ENCODE measurements around the gene LCE1C.

Gene LCE1C

DNA sequence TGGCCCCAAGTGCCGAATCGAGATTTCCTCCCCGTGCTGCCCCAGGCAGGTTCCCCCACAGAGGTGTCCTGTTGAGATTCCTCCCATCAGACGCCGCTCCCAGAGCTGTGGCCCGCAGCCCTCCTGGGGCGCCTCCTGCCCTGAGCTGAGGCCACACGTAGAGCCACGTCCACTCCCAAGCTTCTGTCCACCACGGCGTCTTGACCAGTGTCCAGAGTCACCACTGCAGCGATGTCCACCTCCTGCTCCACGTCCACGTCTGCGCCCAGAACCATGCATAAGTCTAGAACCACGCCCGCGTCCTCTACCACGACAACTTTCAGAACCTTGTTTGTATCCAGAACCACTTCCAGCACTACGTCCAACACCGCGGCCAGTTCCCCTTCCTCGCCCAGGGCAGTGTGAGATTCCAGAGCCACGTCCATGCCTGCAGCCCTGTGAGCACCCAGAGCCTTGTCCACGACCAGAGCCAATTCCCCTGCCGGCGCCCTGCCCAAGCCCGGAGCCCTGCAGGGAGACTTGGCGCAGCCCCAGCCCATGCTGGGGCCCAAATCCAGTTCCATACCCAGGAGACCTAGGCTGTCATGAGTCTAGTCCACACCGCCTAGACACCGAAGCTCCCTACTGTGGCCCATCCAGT is 45.8 kb downstream of the LCE1C start:
- H3K4me1 ChIP-seq (ENCODE audit: control insufficient read depth in 1 of 2, insufficient read depth in 2 of 2, low read length in 2 of 2): no peaks in the 10 kb centered on the region
- H3K36me3 ChIP-seq (ENCODE audit: control insufficient read depth in 1 of 2, insufficient read depth in 2 of 2, low read length in 2 of 2): no peaks in the 10 kb centered on the region
- H3K9ac ChIP-seq (ENCODE audit: low read depth in 1 of 2, low read length in 2 of 2): no peak overlapping the region
- no peak overlapping the region for H3K27ac ChIP-seq (ENCODE audit: low read depth, low read length)
- no peaks in the 10 kb centered on the region for H3K9me3 ChIP-seq (ENCODE audit: control insufficient read depth in 1 of 2, low read length in 2 of 2)
- no peak overlapping the region for H3K4me3 ChIP-seq (ENCODE audit: low read depth in 1 of 2, low read length in 2 of 2)
- no peaks in the 10 kb centered on the region for H3K27me3 ChIP-seq (ENCODE audit: control insufficient read depth in 1 of 2, insufficient read depth in 2 of 2, low read length in 2 of 2)

- no peak overlapping the region for H3K27ac ChIP-seq (ENCODE audit: low read depth, low read length)
- H3K36me3 ChIP-seq (ENCODE audit: control insufficient read depth in 1 of 2, insufficient read depth in 2 of 2, low read length in 2 of 2): no peaks in the 10 kb centered on the region
- no peaks in the 10 kb centered on the region for H3K27me3 ChIP-seq (ENCODE audit: control insufficient read depth in 1 of 2, insufficient read depth in 2 of 2, low read length in 2 of 2)
- no peak overlapping the region for H3K9ac ChIP-seq (ENCODE audit: low read depth in 1 of 2, low read length in 2 of 2)
- H3K9me3 ChIP-seq (ENCODE audit: control insufficient read depth in 1 of 2, low read length in 2 of 2): no peaks in the 10 kb centered on the region
- no peak overlapping the region for H3K4me3 ChIP-seq (ENCODE audit: low read depth in 1 of 2, low read length in 2 of 2)
- no peaks in the 10 kb centered on the region for H3K4me1 ChIP-seq (ENCODE audit: control insufficient read depth in 1 of 2, insufficient read depth in 2 of 2, low read length in 2 of 2)
Measured at GRCh38 chr1:152759453-152760173, 46.8 kb downstream of the LCE1C start.

- Histone ChIP-seq H3K9ac (ENCODE audit: low read depth in 1 of 2, low read length in 2 of 2) (no peak overlapping the region), H3K9me3 (ENCODE audit: control insufficient read depth in 1 of 2, low read length in 2 of 2) (no peaks in the 10 kb centered on the region), H3K27me3 (ENCODE audit: control insufficient read depth in 1 of 2, insufficient read depth in 2 of 2, low read length in 2 of 2) (no peaks in the 10 kb centered on the region), H3K36me3 (ENCODE audit: control insufficient read depth in 1 of 2, insufficient read depth in 2 of 2, low read length in 2 of 2) (no peaks in the 10 kb centered on the region), H3K4me3 (ENCODE audit: low read depth in 1 of 2, low read length in 2 of 2) (no peak overlapping the region), H3K4me1 (ENCODE audit: control insufficient read depth in 1 of 2, insufficient read depth in 2 of 2, low read length in 2 of 2) (no peaks in the 10 kb centered on the region), H3K27ac (ENCODE audit: low read depth, low read length) (no peak overlapping the region)
Measured at GRCh38 chr1:152758636-152759035, 47.8 kb downstream of the LCE1C start.

- H3K27ac ChIP-seq (ENCODE audit: low read depth, low read length): no peak within 1 kb of the TSS
- H3K27me3 ChIP-seq (ENCODE audit: control insufficient read depth in 1 of 2, insufficient read depth in 2 of 2, low read length in 2 of 2): no peaks in the 10 kb centered on the region
- H3K9ac ChIP-seq (ENCODE audit: low read depth in 1 of 2, low read length in 2 of 2): no peak within 1 kb of the TSS
- no peak within 1 kb of the TSS for H3K4me3 ChIP-seq (ENCODE audit: low read depth in 1 of 2, low read length in 2 of 2)
- no peaks in the 10 kb centered on the region for H3K36me3 ChIP-seq (ENCODE audit: control insufficient read depth in 1 of 2, insufficient read depth in 2 of 2, low read length in 2 of 2)
- H3K9me3 ChIP-seq (ENCODE audit: control insufficient read depth in 1 of 2, low read length in 2 of 2): no peaks in the 10 kb centered on the region
- H3K4me1 ChIP-seq (ENCODE audit: control insufficient read depth in 1 of 2, insufficient read depth in 2 of 2, low read length in 2 of 2): no peaks in the 10 kb centered on the region
Measured at GRCh38 chr1:152757747-152758146, 48.7 kb downstream of the LCE1C start, which contains the start of gene KPRP. Gene KPRP (plus strand): TSS chr1:152758025. CDS start chr1:152759589, 1,564 bp downstream.

DNA sequence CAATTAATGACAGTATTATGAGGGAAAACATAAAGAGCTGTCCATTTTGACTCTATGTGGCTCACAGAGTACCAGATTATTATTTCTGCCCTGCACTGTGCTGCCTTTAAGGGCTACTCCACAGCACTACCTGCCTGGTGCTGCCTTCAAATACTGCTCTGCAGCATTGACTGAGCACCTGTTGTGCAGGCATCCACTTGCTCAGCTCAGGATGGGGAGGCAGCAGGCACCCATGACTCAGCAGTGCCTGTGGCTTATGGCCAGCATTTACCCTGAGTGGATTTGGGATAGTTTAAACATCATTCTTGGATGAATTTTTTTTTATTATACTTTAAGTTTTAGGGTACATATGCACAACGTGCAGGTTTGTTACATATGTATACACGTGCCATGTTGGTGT is 49.6 kb downstream of the LCE1C start:
- no peaks in the 10 kb centered on the region for H3K4me1 ChIP-seq (ENCODE audit: control insufficient read depth in 1 of 2, insufficient read depth in 2 of 2, low read length in 2 of 2)
- no peaks in the 10 kb centered on the region for H3K27me3 ChIP-seq (ENCODE audit: control insufficient read depth in 1 of 2, insufficient read depth in 2 of 2, low read length in 2 of 2)
- H3K9me3 ChIP-seq (ENCODE audit: control insufficient read depth in 1 of 2, low read length in 2 of 2): no peaks in the 10 kb centered on the region
- H3K36me3 ChIP-seq (ENCODE audit: control insufficient read depth in 1 of 2, insufficient read depth in 2 of 2, low read length in 2 of 2): no peaks in the 10 kb centered on the region
- no peak overlapping the region for H3K9ac ChIP-seq (ENCODE audit: low read depth in 1 of 2, low read length in 2 of 2)
- no peak overlapping the region for H3K4me3 ChIP-seq (ENCODE audit: low read depth in 1 of 2, low read length in 2 of 2)
- no peak overlapping the region for H3K27ac ChIP-seq (ENCODE audit: low read depth, low read length)
